Amniotic stem cell (primary cell): ENCODE data around the gene ATAD1.
"Not testable (repeated sequence)": the region's sequence is repeated elsewhere in the genome, so short reads cannot be mapped to it uniquely, and the experiment has no call there.

ENCODE experiments used
- DNase-seq: peaks from one replicate; lab custom pipeline; 2025; lab: John Stamatoyannopoulos, UW

Gene ATAD1

GRCh38 chr10:87846023-87846422, 28.0 kb upstream of the ATAD1 start:
- no peak for DNase-seq

GRCh38 chr10:87845624-87845998, 27.6 kb upstream of the ATAD1 start:
- DNase-seq = no peak

- no peak for DNase-seq
Measured at GRCh38 chr10:87844837-87845623, 27.0 kb upstream of the ATAD1 start.

GRCh38 chr10:87843714-87844113, 25.7 kb upstream of the ATAD1 start:
- no peak for DNase-seq

- DNase-seq = peak; percentile 51
Measured at GRCh38 chr10:87842776-87843497, 24.9 kb upstream of the ATAD1 start.

GRCh38 chr10:87842220-87842641, 24.2 kb upstream of the ATAD1 start:
- no peak for DNase-seq

- DNase-seq = no peak
Measured at GRCh38 chr10:87841186-87841585, 23.2 kb upstream of the ATAD1 start.

GRCh38 chr10:87838650-87839049, 20.6 kb upstream of the ATAD1 start:
- DNase-seq = no peak

GRCh38 chr10:87837445-87837844, 19.4 kb upstream of the ATAD1 start:
- no peak for DNase-seq

GRCh38 chr10:87836098-87836497, 18.1 kb upstream of the ATAD1 start:
- no peak for DNase-seq

GRCh38 chr10:87829986-87830729, 12.1 kb upstream of the ATAD1 start:
- no peak for DNase-seq

- not testable (repeated sequence) for DNase-seq
Measured at GRCh38 chr10:87829051-87829450, 11.0 kb upstream of the ATAD1 start.

GRCh38 chr10:87827681-87828080, 9.7 kb upstream of the ATAD1 start:
- no peak for DNase-seq

GRCh38 chr10:87826653-87827052, 8.6 kb upstream of the ATAD1 start:
- DNase-seq = no peak

- DNase-seq = no peak
Measured at GRCh38 chr10:87819289-87819585, 1.2 kb upstream of the ATAD1 start.

- no peak for DNase-seq
Measured at GRCh38 chr10:87818505-87819288, 671 bp upstream of the ATAD1 start.

- no peak for DNase-seq
Measured at GRCh38 chr10:87816898-87817608, 973 bp downstream of the ATAD1 start.

- no peak for DNase-seq
Measured at GRCh38 chr10:87816163-87816897, 1.7 kb downstream of the ATAD1 start.

- DNase-seq = no peak
Measured at GRCh38 chr10:87804939-87805569, 13.0 kb downstream of the ATAD1 start.

GRCh38 chr10:87803831-87804230, 14.2 kb downstream of the ATAD1 start:
- DNase-seq = no peak
